ENCODE results near the gene SLC22A16. TPM values are rescaled to one million over a fixed set of nuclear protein-coding genes. Genes with fewer than 3 reads are reported as not detected.

Gene SLC22A16
- total and polyA plus RNA-seq, 11 donors, result 0.25 to 2.4 (median 1.3) TPM; not detected in 7

- intact Hi-C loops (cut with DNase I), result loop anchor here in 9 of 10 donors (5.0 to 10.0 kb wide), 10 partner anchors 217 to 870 kb away; partner anchors contain the start of gene WASF1 (in 6 of the 9)
- WGBS, 4 donors, result 56 to 64% (median 60%) methylated on average over 4 of the region's 4 CpGs
- Histone ChIP-seq H3K27ac (peak overlapping the region in 4 of 12 donors; percentile 16 to 28 (median 19)), H3K36me3 (peaks cover 0 to 7% (median 0%) of the 10 kb centered on the region in 9 donors), H3K4me1 (peaks cover 0 to 30% (median 7%) of the 10 kb centered on the region in 12 donors), H3K4me3 (no peak overlapping the region), H3K9me3 (no peaks in the 10 kb centered on the region), H3K27me3 (no peaks in the 10 kb centered on the region)
- ATAC-seq (peak; percentile 44 to 86 (median 78)), DNase-seq (peak in 1 of 5 donors; percentile 54)
- no peak for TF ChIP-seq CTCF (IDR thresholded peaks at IDR 0.05)
Measured at GRCh38 chr6:110394409-110394808, 82.0 kb downstream of the SLC22A16 start.

- Histone ChIP-seq H3K9me3 (no peaks in the 10 kb centered on the region), H3K4me1 (peaks cover 0 to 27% (median 6%) of the 10 kb centered on the region in 12 donors), H3K4me3 (no peak overlapping the region), H3K27ac (no peak overlapping the region), H3K36me3 (peaks cover 0 to 7% (median 0%) of the 10 kb centered on the region in 9 donors), H3K27me3 (no peaks in the 10 kb centered on the region)
- DNase-seq (no peak), ATAC-seq (no peak)
- 65 to 79% (median 69%) methylated on average over 5 to 9 of the region's 9 CpGs for WGBS, 4 donors
- intact Hi-C loops (cut with DNase I), result loop anchor here in 9 of 10 donors (5.0 to 10.0 kb wide), 10 partner anchors 215 to 868 kb away; partner anchors contain the start of gene WASF1 (in 6 of the 9)
- no peak for TF ChIP-seq CTCF (IDR thresholded peaks at IDR 0.05)
- TF ChIP-seq POLR2A (IDR thresholded peaks at IDR 0.05), result no peak
Measured at GRCh38 chr6:110392727-110393126, 83.7 kb downstream of the SLC22A16 start.

- H3K27ac ChIP-seq, result peak overlapping the region in 1 of 12 donors; percentile 12
- peaks cover 0 to 19% (median 6%) of the 10 kb centered on the region in 12 donors for H3K4me1 ChIP-seq
- intact Hi-C loops (cut with DNase I), result loop anchor here (2.0 to 10.0 kb wide), 12 partner anchors 212 to 866 kb away; partner anchors contain the start of gene WASF1 (in 10 of the 10)
- DNase-seq, result no peak
- H3K4me3 ChIP-seq, result no peak overlapping the region
- no peak for ATAC-seq
- TF ChIP-seq POLR2A (IDR thresholded peaks at IDR 0.05), result no peak
- no peak for TF ChIP-seq CTCF (IDR thresholded peaks at IDR 0.05)
- peaks cover 0 to 7% (median 0%) of the 10 kb centered on the region in 9 donors for H3K36me3 ChIP-seq
- WGBS, 4 donors, result 49 to 69% (median 55%) methylated on average over 2 of the region's 2 CpGs
- no peaks in the 10 kb centered on the region for H3K27me3 ChIP-seq
- H3K9me3 ChIP-seq, result no peaks in the 10 kb centered on the region
Measured at GRCh38 chr6:110390404-110390803, 86.0 kb downstream of the SLC22A16 start.

- TF ChIP-seq CTCF (IDR thresholded peaks at IDR 0.05), result no peak
- TF ChIP-seq POLR2A (IDR thresholded peaks at IDR 0.05), result no peak
- peak overlapping the region in 1 of 12 donors; percentile 12 for H3K27ac ChIP-seq
Measured at GRCh38 chr6:110389689-110390382, 86.6 kb downstream of the SLC22A16 start.

More at GRCh38 chr6:110389689-110390382, 86.6 kb downstream of the SLC22A16 start:
- 63 to 71% (median 67%) methylated on average over 4 of the region's 4 CpGs for WGBS, 4 donors
- DNase-seq, result no peak
- H3K27me3 ChIP-seq, result no peaks in the 10 kb centered on the region
- no peaks in the 10 kb centered on the region for H3K9me3 ChIP-seq
- peaks cover 0 to 7% (median 0%) of the 10 kb centered on the region in 9 donors for H3K36me3 ChIP-seq
- intact Hi-C loops (cut with DNase I), result loop anchor here (2.0 to 10.0 kb wide), 12 partner anchors 211 to 865 kb away; partner anchors contain the start of gene WASF1 (in 10 of the 10)
- peaks cover 0 to 13% (median 5%) of the 10 kb centered on the region in 12 donors for H3K4me1 ChIP-seq
- no peak overlapping the region for H3K4me3 ChIP-seq
- peak in 3 of 4 donors; percentile 7 to 57 (median 29) for ATAC-seq

Measured in heart left ventricle (tissue), 16 donors.